ENCODE data around the gene MAPKAPK5.

GRCh38 chr12:111841750-111842555 is at the start of gene MAPKAPK5:
- TF ChIP-seq POLR2A (IDR thresholded peaks at IDR 0.05) (peak in 3 of 4 donors; percentile 44 to 66 (median 65)), CTCF (IDR thresholded peaks at IDR 0.05) (peak in 1 of 6 experiments; percentile 52)

All from esophagus squamous epithelium (tissue), 4 donors.